Breast epithelium (tissue), 4 donors: ENCODE results near the gene CCNYL1. TPM values are rescaled to one million over a fixed set of nuclear protein-coding genes. Genes with fewer than 3 reads are reported as not detected.
A peak's percentile ranks its signal among the peaks of the same experiment; 100 is the strongest.

ENCODE experiments used
- DNase-seq, 2 donors: peaks; one replicate each; pipeline ENCODE4 v3.0.0-alpha.2; 2019; ENCODE audit warnings: low spot score in 2 of 2
- H3K27ac ChIP-seq, 2 donors: fragments of 200-600 bp; sonication (generic) in 1 of 2; one replicate each; pipeline ENCODE4 v1.5.1; 2016 to 2019; ENCODE audit warnings: mild to moderate bottlenecking in 1 of 2
- H3K27me3 ChIP-seq, 2 donors: fragments of 200-600 bp; sonication (generic) in 1 of 2; one replicate each; pipeline versions ENCODE4 v1.5.1 to v1.6.0; 2017 to 2019; ENCODE audit warnings: control low read depth in 1 of 2, mild to moderate bottlenecking in 1 of 2
- H3K36me3 ChIP-seq: fragments of 200-600 bp; one replicate; pipeline ENCODE4 v1.5.1; 2019
- H3K4me1 ChIP-seq, 2 donors: fragments of 200-600 bp; sonication (generic); one replicate each; pipeline ENCODE4 v1.5.1; 2016 to 2019; ENCODE audit warnings: control low read depth in 1 of 2
- H3K4me3 ChIP-seq, 3 donors: fragments of 200-600 bp; sonication (generic); 1 replicate in 2 of 3; 2 replicates in 1 of 3; pipeline ENCODE4 v1.5.1; 2016 to 2019; ENCODE audit warnings: mild to moderate bottlenecking in 3 of 3, moderate library complexity in 2 of 3
- H3K9me3 ChIP-seq, 2 donors: fragments of 200-600 bp; sonication (generic) in 1 of 2; one replicate each; pipeline ENCODE4 v1.5.1; 2016 to 2019; ENCODE audit warnings: control low read depth in 1 of 2
- POLR2A ChIP-seq: fragments of 450-650 bp; IDR thresholded peaks from one replicate; pipeline ENCODE4 v1.6.1; 2016; ENCODE audit warnings: antibody characterized with exemption, mild to moderate bottlenecking, moderate library complexity
- POLR2AphosphoS5 ChIP-seq, 3 donors: sonication (generic); formaldehyde crosslinking; IDR thresholded peaks; one replicate each; pipeline ENCODE4 v1.6.1; 2017; ENCODE audit warnings: antibody characterized with exemption in 3 of 3
- intact Hi-C: fragments of 100-400 bp; cut with DNase I; formaldehyde crosslinking; loops from one replicate; pipeline ENCODE4 v1.15.1; 2023; ENCODE audit warnings: low total_unique reads
- total RNA-seq, 3 donors: library from RNA; depleted of rRNA; stranded (reverse); fragments of >200 nt; gene quantifications; one replicate each; pipeline ENCODE4 v1.1.0, GENCODE V29; 2016
- TF ChIP-seq, protein P1 (sequence below), 3 donors: fragments of 450-650 bp; IDR thresholded peaks; one replicate each; pipeline ENCODE4 v1.5.1; 2016 to 2017; ENCODE audit warnings: antibody characterized with exemption in 3 of 3, mild to moderate bottlenecking in 3 of 3, moderate library complexity in 3 of 3

The CCNYL1 gene
- total RNA-seq, 3 donors from 2014 or later, result 10.0 to 17.4 (median 11.8) TPM

DNA sequence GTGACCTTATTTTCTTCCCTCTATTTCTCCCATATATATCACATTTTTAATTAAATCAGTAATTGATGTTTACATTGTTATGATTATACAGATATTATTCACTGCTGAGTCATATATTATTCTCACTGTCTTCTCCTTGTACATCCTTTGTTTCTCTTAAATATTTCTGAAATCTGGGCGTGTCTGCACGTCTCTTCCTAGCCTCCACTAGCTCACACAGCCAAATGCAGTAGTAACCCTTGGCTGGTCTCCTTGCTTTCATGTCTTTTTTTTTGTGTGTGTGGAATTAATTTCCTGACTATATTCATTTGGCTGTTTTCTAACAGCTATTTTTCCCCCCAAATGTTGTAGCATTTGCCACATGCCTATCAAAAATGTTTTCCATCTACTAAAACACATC lies 15.8 kb downstream of the CCNYL1 start:
- Histone ChIP-seq H3K27me3 (no peaks in the 10 kb centered on the region), H3K9me3 (no peaks in the 10 kb centered on the region), H3K36me3 (no peaks in the 10 kb centered on the region), H3K4me1 (no peaks in the 10 kb centered on the region), H3K4me3 (no peak overlapping the region), H3K27ac (no peak overlapping the region)
- DNase-seq, result no peak
- TF ChIP-seq POLR2AphosphoS5 (IDR thresholded peaks at IDR 0.05), result no peak
- TF ChIP-seq, protein P1, sequence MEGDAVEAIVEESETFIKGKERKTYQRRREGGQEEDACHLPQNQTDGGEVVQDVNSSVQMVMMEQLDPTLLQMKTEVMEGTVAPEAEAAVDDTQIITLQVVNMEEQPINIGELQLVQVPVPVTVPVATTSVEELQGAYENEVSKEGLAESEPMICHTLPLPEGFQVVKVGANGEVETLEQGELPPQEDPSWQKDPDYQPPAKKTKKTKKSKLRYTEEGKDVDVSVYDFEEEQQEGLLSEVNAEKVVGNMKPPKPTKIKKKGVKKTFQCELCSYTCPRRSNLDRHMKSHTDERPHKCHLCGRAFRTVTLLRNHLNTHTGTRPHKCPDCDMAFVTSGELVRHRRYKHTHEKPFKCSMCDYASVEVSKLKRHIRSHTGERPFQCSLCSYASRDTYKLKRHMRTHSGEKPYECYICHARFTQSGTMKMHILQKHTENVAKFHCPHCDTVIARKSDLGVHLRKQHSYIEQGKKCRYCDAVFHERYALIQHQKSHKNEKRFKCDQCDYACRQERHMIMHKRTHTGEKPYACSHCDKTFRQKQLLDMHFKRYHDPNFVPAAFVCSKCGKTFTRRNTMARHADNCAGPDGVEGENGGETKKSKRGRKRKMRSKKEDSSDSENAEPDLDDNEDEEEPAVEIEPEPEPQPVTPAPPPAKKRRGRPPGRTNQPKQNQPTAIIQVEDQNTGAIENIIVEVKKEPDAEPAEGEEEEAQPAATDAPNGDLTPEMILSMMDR (IDR thresholded peaks at IDR 0.05), result no peak
- TF ChIP-seq POLR2A, result no peak
- intact Hi-C loops, result no loop called here

DNA sequence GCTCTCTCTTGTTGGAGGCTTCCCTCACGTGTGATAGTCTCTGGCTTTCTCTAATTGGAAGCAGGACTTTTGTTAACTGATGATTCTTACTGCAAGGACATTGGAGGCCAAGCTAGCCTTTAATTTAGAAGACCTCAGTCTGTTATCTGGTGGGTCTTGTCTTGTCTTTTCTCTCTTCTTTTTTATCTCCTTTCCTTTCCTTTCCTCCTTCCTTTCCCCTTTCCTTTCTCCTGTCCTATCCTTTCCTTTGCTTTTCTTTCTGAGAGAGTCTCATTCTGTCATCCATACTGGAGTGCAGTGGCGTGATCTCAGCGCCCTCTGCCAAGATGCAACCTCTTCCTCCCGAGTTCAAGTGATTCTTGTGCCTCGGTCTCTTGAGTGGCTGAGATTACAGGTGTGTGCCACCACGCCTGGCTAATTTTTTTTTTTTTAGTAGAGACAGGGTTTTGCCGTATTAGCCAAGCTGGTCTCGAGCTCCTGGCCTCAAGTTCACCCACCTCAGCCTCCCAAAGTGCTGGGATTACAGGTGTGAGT lies 18.1 kb downstream of the CCNYL1 start:
- H3K4me1 ChIP-seq, result no peaks in the 10 kb centered on the region
- no peak overlapping the region for H3K27ac ChIP-seq
- intact Hi-C loops, result no loop called here
- no peak for TF ChIP-seq POLR2A
- TF ChIP-seq POLR2AphosphoS5 (IDR thresholded peaks at IDR 0.05), result no peak
- TF ChIP-seq, protein P1 (IDR thresholded peaks at IDR 0.05), result no peak
- DNase-seq, result no peak
- no peaks in the 10 kb centered on the region for H3K9me3 ChIP-seq
- no peaks in the 10 kb centered on the region for H3K27me3 ChIP-seq
- H3K36me3 ChIP-seq, result no peaks in the 10 kb centered on the region
- H3K4me3 ChIP-seq, result no peak overlapping the region

DNA sequence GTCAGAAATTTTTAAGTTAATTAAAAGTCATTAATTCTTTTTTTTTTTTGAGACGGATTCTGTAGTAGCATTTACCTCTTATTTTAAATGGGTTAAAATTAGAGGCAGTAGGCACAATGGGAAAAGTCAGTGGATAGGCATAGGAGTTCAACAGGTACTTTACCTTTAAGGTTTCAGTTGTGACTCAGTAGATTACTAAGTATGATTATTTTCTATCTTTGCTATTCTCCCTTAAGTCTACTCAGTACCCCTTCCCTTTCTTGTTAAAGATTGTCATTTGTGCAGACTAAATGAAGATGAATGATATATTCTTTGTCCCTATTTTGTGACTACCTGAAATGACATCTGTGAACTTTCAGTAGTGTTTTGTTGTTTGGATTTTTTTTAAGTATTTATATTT lies 19.7 kb downstream of the CCNYL1 start:
- H3K9me3 ChIP-seq, result no peaks in the 10 kb centered on the region
- H3K4me1 ChIP-seq, result no peaks in the 10 kb centered on the region
- TF ChIP-seq, protein P1 (IDR thresholded peaks at IDR 0.05), result no peak
- no peak for TF ChIP-seq POLR2A
- no peak for TF ChIP-seq POLR2AphosphoS5 (IDR thresholded peaks at IDR 0.05)
- no peak overlapping the region for H3K4me3 ChIP-seq
- H3K36me3 ChIP-seq, result no peaks in the 10 kb centered on the region
- no peak for DNase-seq
- H3K27ac ChIP-seq, result no peak overlapping the region
- no peaks in the 10 kb centered on the region for H3K27me3 ChIP-seq
- intact Hi-C loops, result no loop called here

DNA sequence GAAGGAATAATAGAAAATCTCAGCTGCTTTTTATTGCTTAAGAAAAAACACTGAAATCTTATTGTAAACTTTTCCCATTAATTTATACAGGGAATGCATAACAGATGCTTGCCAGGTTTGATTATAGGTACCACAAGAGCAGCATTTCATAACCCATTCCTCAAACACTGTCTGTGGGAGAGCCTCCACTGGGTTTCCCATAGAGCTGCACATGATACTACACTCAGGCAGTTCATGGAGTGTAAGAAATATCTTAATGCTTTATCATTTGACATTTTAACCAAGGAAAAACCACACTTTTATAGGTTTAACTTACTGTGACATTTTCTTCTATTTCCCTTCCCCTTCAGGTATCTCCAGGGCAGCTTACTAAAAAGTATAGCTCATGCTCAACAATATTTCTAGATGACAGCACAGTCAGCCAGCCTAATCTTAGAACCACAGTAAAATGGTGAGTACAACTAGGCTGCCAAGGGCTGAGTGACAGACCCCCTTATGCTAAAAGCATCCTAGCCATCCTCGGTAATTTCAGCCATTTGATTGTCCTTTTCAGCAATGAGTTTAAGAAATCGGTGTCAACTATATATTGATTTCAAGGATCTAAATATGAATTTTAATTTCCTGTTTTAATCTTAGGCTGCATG lies 22.3 kb downstream of the CCNYL1 start:
- no peak overlapping the region for H3K27ac ChIP-seq
- DNase-seq, result no peak
- no peaks in the 10 kb centered on the region for H3K36me3 ChIP-seq
- intact Hi-C loops, result no loop called here
- H3K4me3 ChIP-seq, result no peak overlapping the region
- H3K27me3 ChIP-seq, result no peaks in the 10 kb centered on the region
- no peaks in the 10 kb centered on the region for H3K4me1 ChIP-seq
- TF ChIP-seq, protein P1 (IDR thresholded peaks at IDR 0.05), result no peak
- H3K9me3 ChIP-seq, result no peaks in the 10 kb centered on the region

DNA sequence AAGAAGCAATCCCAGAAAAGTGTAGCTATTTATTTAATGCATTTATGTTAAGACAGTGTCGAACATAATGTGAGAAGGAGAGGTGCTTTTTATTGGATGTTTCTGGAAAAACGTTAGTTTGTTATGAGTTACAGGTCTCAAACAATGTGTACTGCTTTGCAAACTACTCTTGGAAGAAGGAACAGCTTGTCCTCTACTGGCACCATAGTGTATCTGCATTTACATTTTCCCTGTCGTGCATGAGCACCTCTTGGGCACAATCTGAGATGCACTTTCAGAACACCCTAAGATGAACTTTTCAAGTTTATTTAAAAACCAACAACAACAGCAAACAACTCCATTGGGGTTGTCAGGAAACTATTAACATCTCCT lies 22.8 kb downstream of the CCNYL1 start:
- no peaks in the 10 kb centered on the region for H3K36me3 ChIP-seq
- H3K27me3 ChIP-seq, result no peaks in the 10 kb centered on the region
- no peak for DNase-seq
- H3K9me3 ChIP-seq, result no peaks in the 10 kb centered on the region
- intact Hi-C loops, result no loop called here
- H3K4me3 ChIP-seq, result no peak overlapping the region
- H3K4me1 ChIP-seq, result no peaks in the 10 kb centered on the region
- H3K27ac ChIP-seq, result no peak overlapping the region
- TF ChIP-seq, protein P1 (IDR thresholded peaks at IDR 0.05), result peak in 1 of 3 donors; percentile 17
- no peak for TF ChIP-seq POLR2A
